Retinal pigment epithelial cell (primary cell): ENCODE data around the gene MARS1.
A peak's percentile ranks its signal among the peaks of the same experiment; 100 is the strongest.
"Not testable (repeated sequence)": the region's sequence is repeated elsewhere in the genome, so short reads cannot be mapped to it uniquely, and the experiment has no call there.

Source experiments
- DNase-seq: peaks from one replicate; pipeline ENCODE4 v3.0.0-alpha.2; 2010; ENCODE audit warnings: low read depth
- H3K4me3 ChIP-seq: 2 replicates; pipeline ENCODE4 v1.5.1; 2011; ENCODE audit warnings: mild to moderate bottlenecking, low read length, control low read depth, moderate library complexity
- CTCF ChIP-seq: conservative IDR thresholded peaks from 2 replicates; pipeline ENCODE4 v1.5.1; 2011; ENCODE audit warnings: low read depth, low read length, control low read depth, inconsistent platforms

Gene MARS1

GRCh38 chr12:57485695-57486094 is 2.2 kb upstream of the MARS1 start:
- TF ChIP-seq CTCF: no peak
- no peak overlapping the region for H3K4me3 ChIP-seq
- DNase-seq: no peak

GRCh38 chr12:57487055-57487596 is 742 bp upstream of the MARS1 start:
- peak overlapping the region; percentile 96 for H3K4me3 ChIP-seq
- no peak for DNase-seq
- TF ChIP-seq CTCF: no peak

GRCh38 chr12:57488402-57489156 is 711 bp downstream of the MARS1 start:
- TF ChIP-seq CTCF: no peak
- H3K4me3 ChIP-seq: peak overlapping the region; percentile 96
- no peak for DNase-seq

GRCh38 chr12:57489157-57489641 is 1.3 kb downstream of the MARS1 start:
- DNase-seq: no peak
- no peak for TF ChIP-seq CTCF
- peak overlapping the region; percentile 96 for H3K4me3 ChIP-seq

- H3K4me3 ChIP-seq: no peak overlapping the region
- TF ChIP-seq CTCF: no peak
- no peak for DNase-seq
These were observed 2.3 kb downstream of the MARS1 start for GRCh38 chr12:57490126-57490525.

- TF ChIP-seq CTCF: peak; percentile 17
- H3K4me3 ChIP-seq: no peak overlapping the region
- DNase-seq: no peak
These were observed 3.8 kb downstream of the MARS1 start for GRCh38 chr12:57491393-57492280.

- H3K4me3 ChIP-seq: not testable (repeated sequence)
These were observed 7.3 kb downstream of the MARS1 start for GRCh38 chr12:57495051-57495701.

More at GRCh38 chr12:57495051-57495701, 7.3 kb downstream of the MARS1 start:
- not testable (repeated sequence) for DNase-seq
